NOMO-1 treated with dmso at 0.1 percent for 144 hours (cell line): ENCODE data around the gene CHD9.

ENCODE experiments used
- DNase-seq: peaks from one replicate; lab custom pipeline; 2025; ENCODE audit not compliant: unreplicated experiment; lab: John Stamatoyannopoulos, UW

CHD9 gene

DNA sequence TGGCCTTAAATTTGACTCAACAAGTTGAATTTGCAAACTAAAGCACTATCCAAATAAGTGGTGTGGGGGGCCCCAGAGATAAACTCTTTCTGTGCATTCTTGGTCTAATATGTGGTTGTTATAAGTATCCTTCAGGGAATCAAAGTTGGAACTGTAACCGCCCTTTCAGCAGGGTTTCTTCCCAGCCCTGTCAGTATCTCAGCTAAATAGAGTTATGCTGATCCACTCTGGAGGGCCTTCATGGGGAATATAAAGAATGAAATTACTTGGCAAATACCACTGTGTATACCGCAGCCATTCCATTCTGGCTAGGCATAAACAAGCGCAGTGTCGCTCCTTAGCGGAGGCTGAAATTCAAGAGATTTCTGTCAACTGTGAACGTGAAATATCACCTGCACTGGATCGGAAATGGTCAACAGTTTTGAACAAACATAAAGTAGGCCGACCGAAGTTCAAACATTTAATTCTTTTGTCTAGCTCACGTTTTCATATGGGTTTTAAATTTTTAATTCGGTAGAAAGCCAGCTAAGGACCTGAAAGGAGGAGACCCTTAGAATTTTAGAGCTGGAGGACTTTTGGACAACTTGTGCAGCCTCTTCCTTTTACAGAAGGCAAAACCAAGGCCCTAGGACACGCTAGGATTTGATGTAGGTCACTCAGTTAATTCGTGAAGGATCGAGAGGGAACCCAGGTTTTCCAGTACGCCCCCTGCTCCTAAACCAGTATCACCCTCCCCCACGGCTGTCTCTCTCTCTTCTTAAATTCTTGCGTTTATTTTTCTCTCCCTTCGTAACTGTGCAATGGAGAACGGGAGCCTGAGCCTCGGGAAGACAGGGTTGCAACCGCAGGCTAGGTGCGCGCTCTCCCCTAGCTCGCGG lies 74.7 kb downstream of the CHD9 start:
- DNase-seq, result no peak

DNA sequence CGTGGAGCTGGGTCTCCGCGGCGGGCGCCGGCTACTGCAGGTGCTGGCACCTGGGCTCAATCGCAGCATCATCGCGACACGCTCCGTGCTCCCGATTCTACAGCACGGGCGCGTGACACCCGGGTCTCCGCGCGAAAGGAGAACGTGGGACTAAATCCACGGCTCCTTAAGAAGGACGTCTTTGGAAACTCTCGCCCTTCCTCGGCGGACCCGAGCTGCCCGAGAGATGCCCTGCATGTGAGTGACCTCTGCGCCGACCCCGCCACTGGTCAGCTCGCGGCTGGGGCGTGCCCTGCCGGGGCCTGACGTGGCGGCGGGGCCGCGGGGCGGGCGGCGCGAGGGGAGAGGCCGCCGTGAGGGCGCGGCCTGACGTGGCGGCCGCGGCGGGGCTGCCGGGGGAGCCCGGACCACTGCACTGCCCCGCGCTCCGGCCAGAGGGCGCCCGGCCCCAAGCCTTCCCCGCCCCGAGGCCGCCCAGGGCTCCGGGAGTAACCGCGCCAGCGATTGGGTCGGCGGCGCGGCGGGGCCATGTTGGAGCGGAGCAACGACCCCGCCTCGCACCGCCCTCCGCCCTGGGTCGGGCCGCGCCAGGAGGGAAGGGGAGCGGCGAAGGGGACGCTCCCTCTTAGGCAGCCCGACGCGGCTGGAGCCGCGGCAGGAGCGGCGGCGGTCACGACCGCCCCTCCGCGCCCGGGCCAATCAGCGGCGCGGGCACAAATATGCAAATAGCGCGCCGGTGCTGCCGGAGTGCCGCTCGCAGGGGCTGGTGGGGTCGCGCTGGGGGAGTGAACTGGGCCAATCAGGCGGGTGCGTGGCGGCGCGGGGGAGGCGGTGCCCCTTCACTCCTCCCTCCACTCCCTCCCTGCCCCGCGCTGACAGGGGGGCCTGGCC lies 75.6 kb downstream of the CHD9 start:
- DNase-seq, result peak; percentile 95

DNA sequence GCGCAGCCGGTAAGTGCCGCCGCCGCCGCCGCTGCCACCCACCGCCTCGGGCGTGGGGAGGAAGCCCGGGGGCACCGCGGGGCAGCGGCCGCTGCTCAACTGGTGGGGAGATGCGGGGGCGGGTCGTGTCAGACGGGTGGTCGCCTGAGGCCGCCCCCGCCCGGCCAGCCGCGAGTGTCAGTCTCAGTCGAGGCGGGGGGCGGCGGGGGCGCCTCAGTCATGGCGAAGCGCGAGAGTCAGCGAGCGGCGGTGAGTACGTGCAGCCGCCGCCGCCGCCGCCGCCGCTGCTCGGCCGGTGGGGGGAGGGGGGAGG lies 76.2 kb downstream of the CHD9 start:
- DNase-seq, result no peak

DNA sequence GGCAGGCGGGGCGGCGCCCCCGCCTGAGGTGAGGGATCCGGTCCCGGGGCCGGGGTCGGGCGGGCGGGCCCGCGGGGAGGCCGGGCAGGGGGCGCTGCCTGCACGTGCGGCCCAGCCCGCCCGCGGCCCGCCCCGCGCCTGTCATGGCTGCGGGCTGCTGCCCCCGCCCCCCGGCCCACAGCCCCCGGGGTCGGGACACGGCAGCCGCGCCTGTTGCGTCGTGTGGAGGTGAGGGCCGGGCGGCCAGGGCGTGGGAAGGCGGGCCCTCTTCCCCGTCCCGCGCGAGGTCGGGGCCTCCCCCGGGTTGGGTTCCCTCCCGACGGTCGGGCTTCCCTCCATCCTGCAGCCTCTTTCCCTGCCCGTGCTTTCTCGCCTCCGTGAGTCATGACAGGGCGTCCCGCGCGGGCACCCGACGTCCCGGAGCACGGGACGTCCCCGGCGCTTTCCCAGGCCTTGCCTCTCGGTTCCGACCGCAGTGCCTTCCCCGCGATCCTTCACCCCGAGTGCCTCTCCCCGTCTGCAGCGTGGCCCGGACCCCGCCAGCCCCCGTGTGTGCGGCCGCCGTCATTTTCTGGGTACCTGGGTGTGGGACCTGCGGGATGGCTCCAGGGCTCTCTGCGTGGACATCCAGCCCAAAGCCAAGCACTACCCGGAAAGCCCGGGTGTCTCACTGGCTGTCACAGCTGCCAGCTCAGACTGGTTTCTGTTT lies 76.7 kb downstream of the CHD9 start:
- DNase-seq, result no peak

DNA sequence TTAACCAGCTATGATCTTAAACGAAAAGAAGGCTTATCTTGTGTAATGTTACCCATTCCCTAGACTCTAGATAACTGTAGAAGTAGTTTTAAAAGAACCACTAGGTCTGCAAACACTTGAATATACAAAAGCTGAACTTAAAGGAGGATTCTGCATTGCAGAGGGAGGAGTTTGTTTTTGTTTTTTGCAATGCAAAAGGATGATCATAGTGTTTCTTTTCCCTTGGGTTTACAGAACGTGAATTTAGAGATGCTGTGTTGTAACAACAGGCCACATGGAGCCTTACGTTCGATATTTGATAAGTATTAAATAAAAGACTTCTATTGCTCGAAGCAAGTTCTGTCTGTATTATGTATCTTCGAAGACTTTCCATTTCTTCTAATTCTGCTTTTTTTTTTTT lies 77.6 kb downstream of the CHD9 start:
- DNase-seq, result no peak

DNA sequence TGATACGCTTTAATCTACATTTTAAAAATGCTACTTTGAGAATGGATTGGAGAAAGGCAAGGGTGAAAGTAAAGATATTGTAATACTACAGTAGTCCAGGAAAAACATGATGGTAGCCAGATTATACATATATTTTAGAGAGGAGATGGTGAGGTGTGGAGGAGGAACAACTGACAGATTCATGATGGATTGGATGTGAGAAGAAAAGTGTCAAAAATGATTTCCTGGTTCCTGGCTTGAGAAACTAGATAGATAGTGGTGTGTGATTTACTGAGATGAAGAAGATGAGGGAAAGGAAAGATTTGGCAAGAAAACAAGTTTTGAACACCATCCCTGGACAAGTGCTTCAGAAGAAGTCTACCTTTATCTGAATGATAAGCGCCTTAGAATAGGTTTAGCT lies 80.5 kb downstream of the CHD9 start:
- no peak for DNase-seq

DNA sequence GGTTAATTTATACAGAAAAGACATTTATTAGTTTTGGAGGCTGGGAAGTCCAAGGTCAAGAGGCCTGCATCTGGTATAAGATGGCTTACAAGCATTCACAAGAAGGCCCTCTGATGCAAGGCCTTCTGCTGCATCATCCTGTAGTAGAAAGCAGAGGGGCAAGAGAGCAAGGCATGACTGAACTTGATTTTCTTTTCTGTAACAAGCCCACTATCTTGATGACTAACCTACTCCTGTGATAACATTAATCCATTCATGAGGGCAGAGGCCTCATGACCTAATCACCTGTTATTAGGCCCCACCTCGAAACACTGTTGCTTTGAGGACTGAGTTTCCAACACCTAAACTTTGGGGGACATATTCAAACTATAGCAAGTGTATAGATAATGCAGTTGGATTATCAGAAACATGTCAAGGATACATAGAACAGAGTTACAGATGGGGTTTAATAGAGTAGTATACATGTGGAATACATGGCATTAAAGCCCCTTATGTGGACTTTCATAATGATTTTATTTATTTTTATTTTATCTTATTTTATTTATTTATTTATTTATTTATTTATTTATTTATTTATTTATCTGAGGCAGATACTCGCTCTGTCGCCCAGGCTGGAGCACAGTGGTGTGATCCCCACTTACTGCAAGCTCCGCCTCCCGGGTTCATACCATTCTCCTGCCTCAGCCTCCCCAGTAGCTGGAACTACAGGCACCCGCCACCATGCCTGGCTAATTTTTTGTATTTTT lies 88.2 kb downstream of the CHD9 start:
- DNase-seq, result no peak

DNA sequence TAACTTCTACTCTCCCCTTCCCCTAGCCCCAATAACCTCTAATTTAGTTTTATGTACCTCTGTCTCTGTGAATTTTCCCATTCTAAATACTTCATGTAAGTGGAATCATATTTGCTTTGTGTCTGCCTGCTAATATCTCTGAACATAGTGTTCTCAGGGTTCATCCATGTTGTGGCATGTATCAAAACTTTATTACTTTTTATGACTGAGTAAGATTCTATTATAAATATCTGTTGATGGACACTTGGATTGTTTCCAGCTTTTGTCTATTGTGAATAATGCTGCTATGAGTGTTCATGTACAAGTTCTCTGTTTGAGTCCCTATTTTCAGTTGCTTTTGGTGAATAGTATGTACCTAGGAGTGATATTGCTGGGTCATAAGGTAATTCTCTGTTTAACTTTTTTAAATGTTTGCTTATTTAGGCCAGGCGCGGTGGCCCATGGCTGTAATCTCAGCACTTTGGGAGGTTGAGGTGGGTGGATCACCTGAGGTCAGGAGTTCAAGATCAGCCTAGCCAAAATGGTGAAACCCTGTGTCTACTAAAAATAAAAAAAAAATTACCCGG lies 92.8 kb downstream of the CHD9 start:
- no peak for DNase-seq

DNA sequence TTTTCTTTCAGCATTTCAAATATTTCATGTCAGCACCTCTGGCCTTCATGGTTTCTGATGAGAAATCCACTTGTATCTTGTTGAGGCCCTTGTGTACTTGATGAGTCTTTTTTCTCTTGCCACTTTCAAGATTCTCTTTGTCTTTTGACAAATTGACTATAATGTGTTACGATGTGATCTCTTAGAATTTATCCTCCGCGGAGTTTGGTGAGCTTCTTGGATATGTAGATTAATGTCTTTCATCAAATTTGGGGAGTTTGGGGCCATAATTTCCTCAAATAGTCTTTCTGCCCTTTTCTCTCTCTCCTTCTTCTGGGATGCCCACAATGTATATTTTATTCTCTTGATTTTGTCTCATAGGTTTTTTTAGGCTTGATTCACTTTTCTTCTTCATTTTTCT lies 96.0 kb downstream of the CHD9 start:
- no peak for DNase-seq

DNA sequence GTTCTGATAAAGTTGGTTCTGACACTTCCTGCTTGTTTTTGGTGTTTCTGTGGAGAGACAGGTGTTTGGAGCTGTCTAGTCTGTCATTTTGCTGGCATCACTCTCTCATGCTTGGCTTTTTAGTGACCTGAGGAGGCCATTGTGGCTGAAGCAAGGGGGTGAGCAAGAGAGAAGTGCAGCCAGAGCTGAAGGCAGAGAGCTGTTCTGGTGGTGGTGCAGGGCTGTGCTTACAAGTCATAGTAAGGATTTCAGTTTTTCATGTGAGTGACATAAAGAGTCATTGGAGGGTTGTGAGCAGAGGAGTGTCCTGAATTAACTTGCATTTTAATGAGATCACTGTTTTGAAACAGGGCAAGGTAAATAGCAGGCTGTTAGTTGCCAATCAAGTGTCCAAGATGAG lies 97.5 kb downstream of the CHD9 start:
- no peak for DNase-seq

DNA sequence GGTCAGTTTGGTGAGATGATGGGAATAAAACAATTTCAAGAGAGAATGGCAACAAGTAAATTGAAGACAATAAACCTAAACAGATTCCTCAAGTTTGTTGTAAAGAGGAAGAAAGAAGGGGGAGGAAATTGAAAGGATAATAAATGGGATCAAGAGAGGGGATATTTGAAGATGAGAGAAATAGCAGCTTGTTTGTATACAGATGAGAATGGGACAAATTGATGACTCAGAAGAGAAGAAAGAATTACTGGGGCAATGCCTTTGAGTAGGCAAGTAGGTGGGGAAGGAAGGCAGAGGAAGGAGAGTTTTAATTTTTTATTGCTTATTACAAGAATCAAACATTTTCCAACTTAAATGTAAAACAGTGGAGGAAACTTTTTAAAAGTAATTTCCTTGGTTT lies 98.3 kb downstream of the CHD9 start:
- no peak for DNase-seq

DNA sequence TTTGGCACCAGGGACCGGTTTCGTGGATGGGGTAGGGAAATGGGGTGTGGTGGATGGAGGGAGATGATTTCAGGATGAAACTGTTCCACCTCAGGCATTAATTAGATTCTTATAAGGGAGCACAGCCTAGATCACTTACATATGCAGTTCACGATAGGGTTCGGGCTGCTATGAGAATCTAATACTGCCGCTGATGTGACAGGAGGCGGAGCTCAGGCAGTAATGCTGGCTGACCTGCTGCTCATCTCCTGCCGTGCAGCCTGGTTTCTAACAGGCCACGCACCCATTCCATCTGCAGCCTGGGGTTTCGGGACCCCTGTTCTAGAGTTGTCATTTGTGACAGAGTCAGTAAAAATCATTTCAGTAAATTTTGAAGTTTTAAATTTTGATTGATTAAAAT lies 99.7 kb downstream of the CHD9 start:
- DNase-seq, result no peak

DNA sequence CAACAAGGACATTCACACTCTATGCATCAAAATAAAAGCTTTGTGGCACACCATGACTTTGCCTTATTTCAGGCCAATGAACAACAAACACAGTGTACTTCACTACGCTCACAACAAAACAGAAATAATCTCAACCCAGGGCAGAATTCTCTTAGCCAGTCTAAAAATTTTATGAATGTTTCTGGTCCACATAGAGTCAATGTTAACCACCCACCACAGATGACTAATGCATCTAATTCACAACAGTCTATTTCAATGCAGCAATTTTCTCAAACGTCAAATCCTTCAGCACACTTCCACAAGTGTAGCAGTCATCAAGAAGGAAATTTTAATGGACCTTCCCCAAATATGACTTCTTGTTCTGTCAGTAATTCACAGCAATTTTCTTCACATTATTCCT lies 101.7 kb downstream of the CHD9 start:
- DNase-seq, result no peak

DNA sequence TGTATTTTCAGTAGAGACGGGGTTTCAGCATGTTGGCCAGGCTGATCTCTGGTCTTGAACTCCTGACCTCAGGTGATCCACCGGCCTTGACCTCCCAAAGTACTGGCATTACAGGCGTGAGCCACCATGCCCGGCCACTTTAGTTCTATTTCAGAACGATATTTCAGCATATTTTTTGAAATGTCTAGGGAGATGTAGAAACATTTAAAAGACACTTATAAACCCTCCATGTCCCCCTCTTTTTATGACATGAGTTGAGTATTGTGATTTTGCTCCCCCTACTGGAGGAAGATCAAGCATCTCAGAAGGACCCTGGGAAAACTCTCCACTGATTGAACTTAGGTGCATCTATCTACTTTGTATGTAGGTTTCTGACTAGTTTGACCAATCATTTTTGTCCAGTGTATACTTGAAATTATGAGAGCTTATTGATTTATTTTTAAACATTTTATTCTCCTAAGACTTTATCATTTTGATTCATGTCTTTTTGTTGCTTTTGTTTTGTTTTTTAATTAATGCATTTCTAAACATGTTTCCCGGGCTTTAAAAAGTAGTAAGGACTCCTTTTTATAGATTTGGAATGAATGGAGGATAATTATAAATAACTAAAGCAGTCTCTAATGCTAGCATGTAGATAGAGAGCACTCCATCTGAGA lies 105.1 kb downstream of the CHD9 start:
- DNase-seq, result no peak

DNA sequence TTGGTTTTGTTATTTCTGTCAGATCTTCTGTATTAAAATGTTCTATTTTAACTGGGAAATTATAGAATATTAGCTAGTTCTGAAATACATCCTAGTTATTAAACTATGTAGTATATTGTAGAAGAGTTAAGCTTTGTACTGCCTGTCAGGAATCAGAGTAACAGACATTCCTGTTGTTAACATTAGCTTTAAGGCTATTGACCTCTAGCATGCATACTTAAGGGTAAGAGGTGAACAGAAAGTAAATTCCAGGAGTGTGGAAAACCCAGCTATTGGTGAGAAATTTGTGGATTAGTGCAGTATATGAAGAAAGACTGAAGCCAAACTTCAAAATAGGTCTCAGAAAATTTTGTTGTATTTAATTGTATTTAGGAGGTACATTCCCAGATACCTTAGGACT lies 111.3 kb downstream of the CHD9 start:
- DNase-seq, result no peak

DNA sequence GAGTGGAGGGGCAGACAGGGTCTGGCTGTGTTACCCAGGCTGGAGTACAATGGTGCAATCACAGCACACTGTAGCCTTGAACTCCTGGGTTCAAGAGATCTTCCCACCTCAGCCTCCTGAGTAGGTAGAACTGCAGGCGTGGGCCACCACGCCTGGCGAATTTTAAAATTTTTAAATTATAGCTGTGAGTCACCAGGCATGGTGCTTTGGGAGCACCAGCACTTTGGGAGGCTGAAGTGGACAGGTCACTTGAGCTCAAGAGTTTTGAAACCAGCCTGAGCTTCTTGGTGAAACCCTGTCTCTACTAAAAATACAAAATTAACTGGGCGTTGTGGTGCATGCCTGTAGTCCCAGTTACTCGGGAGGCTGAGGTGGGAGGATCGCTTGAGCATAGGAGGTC lies 114.0 kb downstream of the CHD9 start:
- DNase-seq, result no peak

DNA sequence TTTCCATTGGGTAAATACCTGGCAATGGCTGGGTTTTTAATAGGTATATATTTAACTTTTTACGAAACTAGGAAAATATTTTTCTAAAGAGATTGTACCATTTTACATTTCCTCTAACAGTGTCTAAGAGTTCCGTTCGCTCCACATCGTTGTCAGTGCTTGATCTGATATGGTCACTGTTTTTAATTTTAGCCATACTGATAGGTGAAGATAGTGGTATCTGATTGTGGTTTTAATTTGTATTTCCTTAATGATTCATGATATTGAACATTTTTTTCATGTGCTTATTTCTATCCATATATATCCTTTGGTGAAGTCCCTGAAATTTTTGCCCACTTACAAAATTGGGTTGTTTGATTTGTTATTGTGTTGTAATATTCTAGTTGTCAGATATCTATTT lies 117.7 kb downstream of the CHD9 start:
- no peak for DNase-seq

DNA sequence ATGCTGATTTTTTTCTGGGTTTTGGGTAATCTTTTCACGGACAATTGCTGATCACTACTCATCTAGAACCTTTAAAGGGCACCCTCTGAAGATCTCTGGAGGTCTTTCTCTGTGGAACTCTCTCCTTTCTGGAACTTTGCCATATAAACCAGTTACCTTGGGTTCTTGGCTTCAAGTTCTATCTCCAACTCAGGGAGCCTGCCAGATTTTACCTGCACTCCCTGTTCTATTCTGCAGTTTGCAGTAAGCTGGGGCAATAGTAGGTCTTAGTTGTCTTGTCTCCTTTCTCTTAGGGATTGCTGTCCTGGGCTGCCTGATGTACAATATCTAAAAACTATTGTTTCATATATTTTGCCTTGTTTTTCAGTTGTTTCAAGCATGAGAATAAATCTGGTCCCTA lies 120.3 kb downstream of the CHD9 start:
- no peak for DNase-seq

DNA sequence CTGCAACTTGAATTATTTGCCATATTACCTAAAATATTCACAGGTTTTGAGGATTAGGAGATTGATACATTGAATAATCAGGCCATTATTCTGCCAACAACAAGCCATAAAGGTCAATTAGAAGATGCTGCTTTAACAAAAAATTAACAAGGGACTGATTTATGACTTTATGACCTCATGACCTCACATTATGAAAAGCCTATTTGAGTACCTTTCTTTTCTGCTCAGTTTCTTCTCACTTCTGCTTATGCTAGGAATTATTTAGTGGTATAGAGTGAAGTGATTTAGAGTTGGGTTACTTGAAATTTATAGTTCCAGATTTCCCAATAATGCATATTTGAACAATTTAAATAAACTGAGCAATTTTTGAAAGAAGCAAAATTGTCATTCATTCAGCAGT lies 121.6 kb downstream of the CHD9 start:
- no peak for DNase-seq

DNA sequence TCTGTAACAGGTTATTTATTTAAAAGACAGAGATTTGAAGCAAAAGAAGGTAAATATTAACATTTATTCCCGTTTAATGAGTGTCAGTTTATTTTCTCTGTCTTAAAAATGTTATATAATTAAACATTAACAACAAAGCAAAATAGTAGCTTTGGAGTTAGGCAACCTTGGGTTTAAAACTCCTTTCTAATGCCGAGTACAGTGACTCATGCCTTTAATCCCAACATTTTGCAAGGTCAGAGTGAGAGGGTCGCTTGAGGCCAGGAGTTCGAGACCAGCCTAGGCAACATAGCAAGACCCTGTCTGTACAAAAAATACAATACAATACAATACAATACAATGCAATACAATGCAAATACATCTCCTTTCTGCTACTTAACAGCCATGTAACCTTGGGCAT lies 128.7 kb downstream of the CHD9 start:
- no peak for DNase-seq
